Astrocyte (in vitro differentiated cells and primary cell): ENCODE data around the gene PKNOX2. TPM values are rescaled to one million over a fixed set of nuclear protein-coding genes. Genes with fewer than 3 reads are reported as not detected.

Experiments used
- DNase-seq: peaks from one replicate; pipeline ENCODE4 v3.0.0-alpha.2; 2010; ENCODE audit warnings: low read depth
- FAIRE-seq: peaks from 2 replicates; lab custom pipeline; 2011; peaks lifted over from hg19 to GRCh38; lab: Jason Lieb, UNC
- H2AFZ ChIP-seq: 2 replicates; pipeline ENCODE4 v1.6.0; 2012; ENCODE audit warnings: low read depth, low read length, inconsistent platforms
- H3K27ac ChIP-seq: 2 replicates; pipeline ENCODE4 v1.5.1; 2011; ENCODE audit warnings: low read depth, low read length, inconsistent platforms
- H3K27me3 ChIP-seq: 2 replicates; pipeline ENCODE4 v1.6.0; 2011; ENCODE audit warnings: low read length, inconsistent platforms; ENCODE audit not compliant: insufficient read depth
- H3K36me3 ChIP-seq: 2 replicates; pipeline ENCODE4 v1.5.1; 2011; ENCODE audit warnings: low read length, inconsistent platforms; ENCODE audit not compliant: insufficient read depth
- H3K4me1 ChIP-seq: 2 replicates; pipeline ENCODE4 v1.5.1; 2011; ENCODE audit warnings: low read length, inconsistent platforms; ENCODE audit not compliant: insufficient read depth
- H3K4me2 ChIP-seq: 2 replicates; pipeline ENCODE4 v1.6.0; 2012; ENCODE audit warnings: low read length, inconsistent platforms
- H3K4me3 ChIP-seq: 2 replicates; pipeline ENCODE4 v1.5.1; 2011; ENCODE audit warnings: low read depth, mild to moderate bottlenecking, low read length, inconsistent platforms; ENCODE audit not compliant: insufficient read depth
- H3K79me2 ChIP-seq: 2 replicates; pipeline ENCODE4 v1.6.0; 2012; ENCODE audit warnings: mild to moderate bottlenecking, low read length, inconsistent platforms; ENCODE audit not compliant: insufficient read depth
- H3K9ac ChIP-seq: 2 replicates; pipeline ENCODE4 v1.6.0; 2012; ENCODE audit warnings: mild to moderate bottlenecking, low read length, inconsistent platforms
- H3K9me3 ChIP-seq: 2 replicates; pipeline ENCODE4 v1.5.1; 2012; ENCODE audit warnings: low read depth, mild to moderate bottlenecking, low read length, inconsistent platforms; ENCODE audit not compliant: insufficient read depth
- H4K20me1 ChIP-seq: 2 replicates; pipeline ENCODE4 v1.6.0; 2012; ENCODE audit warnings: low read length, inconsistent platforms; ENCODE audit not compliant: insufficient read depth
- H3K27ac Mint-ChIP-seq: one replicate; pipeline ENCODE4 v1.8.0; 2021; ENCODE audit warnings: mild to moderate bottlenecking, mixed read lengths; ENCODE audit not compliant: unreplicated experiment
- H3K27me3 Mint-ChIP-seq: one replicate; pipeline ENCODE4 v1.8.0; 2021; ENCODE audit warnings: low read depth, mixed read lengths; ENCODE audit not compliant: unreplicated experiment
- H3K36me3 Mint-ChIP-seq: one replicate; pipeline ENCODE4 v1.8.0; 2021; ENCODE audit warnings: low read depth, mixed read lengths; ENCODE audit not compliant: unreplicated experiment
- H3K4me1 Mint-ChIP-seq: one replicate; pipeline ENCODE4 v1.8.0; 2021; ENCODE audit warnings: low read depth, mixed read lengths; ENCODE audit not compliant: unreplicated experiment
- H3K4me3 Mint-ChIP-seq: one replicate; pipeline ENCODE4 v1.8.0; 2021; ENCODE audit warnings: mild to moderate bottlenecking, moderate library complexity, mixed read lengths; ENCODE audit not compliant: unreplicated experiment
- H3K9me3 Mint-ChIP-seq: one replicate; pipeline ENCODE4 v1.8.0; 2021; ENCODE audit warnings: mild to moderate bottlenecking, mixed read lengths; ENCODE audit not compliant: unreplicated experiment
- CTCF ChIP-seq: IDR thresholded peaks from 2 replicates; pipeline ENCODE4 v1.5.1; 2011; ENCODE audit warnings: low read depth, mild to moderate bottlenecking, inconsistent platforms, low read length, moderate library complexity; ENCODE audit not compliant: insufficient read depth
- EZH2 ChIP-seq: IDR thresholded peaks from 2 replicates; pipeline ENCODE4 v1.6.1; 2012; ENCODE audit warnings: mild to moderate bottlenecking, low read length, inconsistent platforms; ENCODE audit not compliant: insufficient read depth
- total RNA-seq: library from RNA; stranded (reverse); gene quantifications from 2 replicates; pipeline ENCODE4 v1.2.1, GENCODE V29; 2021

PKNOX2 gene
- total RNA-seq, 1 donor from 2014 or later = 53.4 TPM

GRCh38 chr11:125276619-125276976, 112.0 kb downstream of the PKNOX2 start:
- H3K36me3 ChIP-seq = no peaks in the 10 kb centered on the region
- H2AFZ ChIP-seq = no peak overlapping the region
- peak overlapping the region; percentile 22 for H3K27ac ChIP-seq
- DNase-seq = no peak
- no peak for TF ChIP-seq EZH2
- no peak for TF ChIP-seq CTCF
- no peak for FAIRE-seq
- no peaks in the 10 kb centered on the region for H3K79me2 ChIP-seq
- no peaks in the 10 kb centered on the region for H3K9me3 ChIP-seq
- Mint-ChIP-seq H3K4me1 (peaks cover 31% of the 10 kb centered on the region), H3K27me3 (no peaks in the 10 kb centered on the region), H3K36me3 (peaks cover 13% of the 10 kb centered on the region), H3K9me3 (no peaks in the 10 kb centered on the region), H3K4me3 (no peak overlapping the region), H3K27ac (no peak overlapping the region)
- H4K20me1 ChIP-seq = no peaks in the 10 kb centered on the region
- H3K9ac ChIP-seq = no peak overlapping the region
- H3K4me3 ChIP-seq = no peak overlapping the region
- H3K4me1 ChIP-seq = peaks cover 35% of the 10 kb centered on the region
- H3K27me3 ChIP-seq = no peaks in the 10 kb centered on the region
- H3K4me2 ChIP-seq = peak overlapping the region; percentile 18

- Mint-ChIP-seq H3K4me3 (no peak overlapping the region), H3K4me1 (peaks cover 23% of the 10 kb centered on the region), H3K9me3 (no peaks in the 10 kb centered on the region), H3K27me3 (no peaks in the 10 kb centered on the region), H3K36me3 (peaks cover 16% of the 10 kb centered on the region), H3K27ac (no peak overlapping the region)
- no peak overlapping the region for H3K4me2 ChIP-seq
- H3K9ac ChIP-seq = no peak overlapping the region
- H3K36me3 ChIP-seq = no peaks in the 10 kb centered on the region
- TF ChIP-seq EZH2 (no peak), CTCF (no peak)
- H3K27me3 ChIP-seq = no peaks in the 10 kb centered on the region
- H2AFZ ChIP-seq = no peak overlapping the region
- peaks cover 21% of the 10 kb centered on the region for H3K4me1 ChIP-seq
- FAIRE-seq = no peak
- no peak overlapping the region for H3K4me3 ChIP-seq
- no peaks in the 10 kb centered on the region for H3K79me2 ChIP-seq
- H3K9me3 ChIP-seq = no peaks in the 10 kb centered on the region
- H3K27ac ChIP-seq = no peak overlapping the region
- no peak for DNase-seq
- H4K20me1 ChIP-seq = no peaks in the 10 kb centered on the region
Observed at GRCh38 chr11:125279676-125280418, 115.3 kb downstream of the PKNOX2 start.

- H3K36me3 ChIP-seq = no peaks in the 10 kb centered on the region
- H3K79me2 ChIP-seq = no peaks in the 10 kb centered on the region
- H3K9me3 ChIP-seq = no peaks in the 10 kb centered on the region
- FAIRE-seq = no peak
- H4K20me1 ChIP-seq = no peaks in the 10 kb centered on the region
- H3K36me3 Mint-ChIP-seq = peaks cover 16% of the 10 kb centered on the region
- peaks cover 19% of the 10 kb centered on the region for H3K4me1 ChIP-seq
- no peaks in the 10 kb centered on the region for H3K9me3 Mint-ChIP-seq
- H3K27ac Mint-ChIP-seq = no peak overlapping the region
- H3K4me3 ChIP-seq = no peak overlapping the region
- no peak overlapping the region for H2AFZ ChIP-seq
- H3K4me1 Mint-ChIP-seq = peaks cover 28% of the 10 kb centered on the region
- no peak overlapping the region for H3K9ac ChIP-seq
- TF ChIP-seq CTCF = no peak
- no peak for TF ChIP-seq EZH2
- no peaks in the 10 kb centered on the region for H3K27me3 Mint-ChIP-seq
- H3K27me3 ChIP-seq = no peaks in the 10 kb centered on the region
- H3K27ac ChIP-seq = no peak overlapping the region
- no peak overlapping the region for H3K4me3 Mint-ChIP-seq
- DNase-seq = no peak
- no peak overlapping the region for H3K4me2 ChIP-seq
Observed at GRCh38 chr11:125280646-125281045, 116.1 kb downstream of the PKNOX2 start.
